CD8-positive, alpha-beta memory T cell (primary cell): ENCODE results near the gene MSI2. TPM values are rescaled to one million over a fixed set of nuclear protein-coding genes. Genes with fewer than 3 reads are reported as not detected.

Experiments
- CTCF ChIA-PET: fragments of 350-600 bp; sonication (Branson Sonifier 250); formaldehyde crosslinking; loops from one replicate; lab custom pipeline; 2021; ENCODE audit warnings: antibody characterized with exemption; lab: Charles Lee
- POLR2A ChIA-PET: fragments of 350-600 bp; sonication (Branson Sonifier 250); formaldehyde crosslinking; loops from one replicate; lab custom pipeline; 2021; ENCODE audit warnings: antibody characterized with exemption; lab: Charles Lee
- DNase-seq, 5 donors: peaks; one replicate each; pipeline versions ENCODE4 v3.0.0 to v3.0.0-alpha.2; 2020 to 2022; ENCODE audit warnings: mixed read lengths in 1 of 5
- H3K27ac ChIP-seq: one replicate; pipeline ENCODE4 v1.7.0; 2013; ENCODE audit warnings: low read depth, mild to moderate bottlenecking, low read length, moderate library complexity
- H3K27me3 ChIP-seq: 2 replicates; pipeline ENCODE4 v1.7.0; 2013; ENCODE audit warnings: low read length, mild to moderate bottlenecking; ENCODE audit not compliant: insufficient read depth, poor library complexity, severe bottlenecking
- H3K36me3 ChIP-seq: 2 replicates; pipeline ENCODE4 v1.7.0; 2013; ENCODE audit warnings: mild to moderate bottlenecking, low read length, moderate library complexity; ENCODE audit not compliant: insufficient read depth
- H3K4me1 ChIP-seq: 2 replicates; pipeline ENCODE4 v1.7.0; 2013; ENCODE audit warnings: mild to moderate bottlenecking, low read length, moderate library complexity; ENCODE audit not compliant: insufficient read depth
- H3K4me3 ChIP-seq: 2 replicates; pipeline ENCODE4 v1.7.0; 2013; ENCODE audit warnings: mild to moderate bottlenecking, low read length
- H3K9me3 ChIP-seq: 2 replicates; pipeline ENCODE4 v1.7.0; 2013; ENCODE audit warnings: mild to moderate bottlenecking, low read length
- H3K27ac Mint-ChIP-seq, 8 donors: one replicate each; pipeline ENCODE4 v1.8.0; 2020 to 2021; ENCODE audit warnings: mixed read lengths in 8 of 8, mild to moderate bottlenecking in 6 of 8, inconsistent platforms in 3 of 8, moderate library complexity in 3 of 8
- H3K27me3 Mint-ChIP-seq, 2 donors: one replicate each; pipeline ENCODE4 v1.8.0; 2020 to 2021; ENCODE audit warnings: mixed read lengths in 2 of 2, mild to moderate bottlenecking in 1 of 2, moderate library complexity in 1 of 2
- H3K36me3 Mint-ChIP-seq, 3 donors: one replicate each; pipeline ENCODE4 v1.8.0; 2020 to 2021; ENCODE audit warnings: mixed read lengths in 3 of 3, inconsistent platforms in 1 of 3, mild to moderate bottlenecking in 1 of 3
- H3K4me1 Mint-ChIP-seq, 3 donors: one replicate each; pipeline ENCODE4 v1.8.0; 2020 to 2021; ENCODE audit warnings: mixed read lengths in 3 of 3, inconsistent platforms in 1 of 3, mild to moderate bottlenecking in 1 of 3
- H3K4me3 Mint-ChIP-seq, 7 donors: one replicate each; pipeline ENCODE4 v1.8.0; 2020 to 2021; ENCODE audit warnings: mixed read lengths in 7 of 7, mild to moderate bottlenecking in 6 of 7, moderate library complexity in 4 of 7, inconsistent platforms in 2 of 7
- H3K9me3 Mint-ChIP-seq, 5 donors: one replicate each; pipeline ENCODE4 v1.8.0; 2020 to 2022; ENCODE audit warnings: mixed read lengths in 5 of 5, mild to moderate bottlenecking in 3 of 5, moderate library complexity in 2 of 5, inconsistent platforms in 1 of 5
- polyA plus RNA-seq: library from polyadenylated mRNA; unstranded; fragments of 300-500 nt; fragmentation: Illumina TruSeq; gene quantifications from one replicate; pipeline ENCODE4 v1.2.3, GENCODE V29; 2021
- total RNA-seq, 2 experiments: library from RNA; stranded (reverse); gene quantifications; one replicate each; pipeline ENCODE4 v1.2.3, GENCODE V29; 2021

Gene MSI2
- total and polyA plus RNA-seq, 3 experiments from 2014 or later: 2.3 to 58.0 (median 57.1) TPM

GRCh38 chr17:57484826-57485565 lies 228.7 kb downstream of the MSI2 start:
- no peak for DNase-seq
- Histone ChIP-seq H3K36me3 (no peaks in the 10 kb centered on the region), H3K4me1 (peaks cover 31% of the 10 kb centered on the region), H3K27ac (no peak overlapping the region), H3K9me3 (no peaks in the 10 kb centered on the region), H3K4me3 (no peak overlapping the region), H3K27me3 (no peaks in the 10 kb centered on the region)
- POLR2A ChIA-PET: no interaction called here
- H3K4me3 Mint-ChIP-seq: peak overlapping the region in 3 of 7 donors; percentile 8 to 23 (median 12)
- peaks cover 0 to 7% (median 0%) of the 10 kb centered on the region in 3 donors for H3K36me3 Mint-ChIP-seq
- CTCF ChIA-PET: no interaction called here
- no peaks in the 10 kb centered on the region for H3K9me3 Mint-ChIP-seq
- peaks cover 0 to 2% of the 10 kb centered on the region in 2 donors for H3K27me3 Mint-ChIP-seq
- H3K27ac Mint-ChIP-seq: peak overlapping the region in 5 of 8 donors; percentile 0 to 78 (median 48)
- H3K4me1 Mint-ChIP-seq: peaks cover 54 to 77% (median 71%) of the 10 kb centered on the region in 3 donors

DNA sequence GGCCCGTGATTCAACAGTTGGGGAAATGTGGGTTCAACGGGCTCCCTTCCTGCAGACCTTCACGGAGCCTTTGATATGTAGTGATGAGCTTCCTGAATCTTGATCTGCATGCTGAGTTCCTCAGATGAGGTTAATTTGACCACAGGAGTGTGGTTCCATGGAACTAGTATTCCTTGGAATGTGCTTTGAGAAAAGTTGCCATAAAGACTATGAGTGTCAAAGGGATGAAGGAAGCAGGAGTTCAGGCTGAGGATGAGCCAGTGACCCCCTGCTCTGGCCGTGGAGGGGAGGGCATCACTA lies 229.2 kb downstream of the MSI2 start:
- ChIA-PET POLR2A (no interaction called here), CTCF (no interaction called here)
- peak overlapping the region in 1 of 7 donors; percentile 8 for H3K4me3 Mint-ChIP-seq
- no peaks in the 10 kb centered on the region for H3K9me3 Mint-ChIP-seq
- Histone ChIP-seq H3K36me3 (no peaks in the 10 kb centered on the region), H3K27ac (no peak overlapping the region), H3K9me3 (no peaks in the 10 kb centered on the region), H3K4me3 (no peak overlapping the region), H3K27me3 (no peaks in the 10 kb centered on the region), H3K4me1 (peaks cover 26% of the 10 kb centered on the region)
- peaks cover 0 to 2% of the 10 kb centered on the region in 2 donors for H3K27me3 Mint-ChIP-seq
- H3K27ac Mint-ChIP-seq: peak overlapping the region in 1 of 8 donors; percentile 44
- H3K4me1 Mint-ChIP-seq: peaks cover 55 to 73% (median 68%) of the 10 kb centered on the region in 3 donors
- peaks cover 0 to 6% (median 0%) of the 10 kb centered on the region in 3 donors for H3K36me3 Mint-ChIP-seq
- DNase-seq: no peak

GRCh38 chr17:57485916-57486881 lies 229.9 kb downstream of the MSI2 start:
- Mint-ChIP-seq H3K27me3 (peaks cover 0 to 2% of the 10 kb centered on the region in 2 donors), H3K27ac (peak overlapping the region in 3 of 8 donors; percentile 2 to 44 (median 33)), H3K4me1 (peaks cover 52 to 70% (median 61%) of the 10 kb centered on the region in 3 donors), H3K9me3 (no peaks in the 10 kb centered on the region), H3K36me3 (peaks cover 0 to 6% (median 0%) of the 10 kb centered on the region in 3 donors), H3K4me3 (no peak overlapping the region)
- H3K36me3 ChIP-seq: no peaks in the 10 kb centered on the region
- peaks cover 23% of the 10 kb centered on the region for H3K4me1 ChIP-seq
- no peaks in the 10 kb centered on the region for H3K9me3 ChIP-seq
- DNase-seq: no peak
- no peak overlapping the region for H3K27ac ChIP-seq
- ChIA-PET POLR2A (no interaction called here), CTCF (interaction anchor here (1.3 kb wide), 1 partner anchor 12 kb away, joined by 4 read pairs; no protein-coding TSS in a partner anchor)
- H3K27me3 ChIP-seq: no peaks in the 10 kb centered on the region
- H3K4me3 ChIP-seq: no peak overlapping the region

GRCh38 chr17:57486882-57487301 lies 230.6 kb downstream of the MSI2 start:
- Histone ChIP-seq H3K27me3 (no peaks in the 10 kb centered on the region), H3K9me3 (no peaks in the 10 kb centered on the region), H3K4me3 (no peak overlapping the region), H3K4me1 (peaks cover 23% of the 10 kb centered on the region), H3K27ac (no peak overlapping the region), H3K36me3 (no peaks in the 10 kb centered on the region)
- H3K4me3 Mint-ChIP-seq: no peak overlapping the region
- no peaks in the 10 kb centered on the region for H3K9me3 Mint-ChIP-seq
- peaks cover 54 to 69% (median 56%) of the 10 kb centered on the region in 3 donors for H3K4me1 Mint-ChIP-seq
- H3K27me3 Mint-ChIP-seq: peaks cover 0 to 2% of the 10 kb centered on the region in 2 donors
- no peak for DNase-seq
- H3K27ac Mint-ChIP-seq: peak overlapping the region in 2 of 8 donors; percentile 2 to 21
- POLR2A ChIA-PET: no interaction called here
- CTCF ChIA-PET: interaction anchor here (1.3 kb wide), 1 partner anchor 11 kb away, joined by 4 read pairs; no protein-coding TSS in a partner anchor
- H3K36me3 Mint-ChIP-seq: peaks cover 0 to 8% (median 0%) of the 10 kb centered on the region in 3 donors

DNA sequence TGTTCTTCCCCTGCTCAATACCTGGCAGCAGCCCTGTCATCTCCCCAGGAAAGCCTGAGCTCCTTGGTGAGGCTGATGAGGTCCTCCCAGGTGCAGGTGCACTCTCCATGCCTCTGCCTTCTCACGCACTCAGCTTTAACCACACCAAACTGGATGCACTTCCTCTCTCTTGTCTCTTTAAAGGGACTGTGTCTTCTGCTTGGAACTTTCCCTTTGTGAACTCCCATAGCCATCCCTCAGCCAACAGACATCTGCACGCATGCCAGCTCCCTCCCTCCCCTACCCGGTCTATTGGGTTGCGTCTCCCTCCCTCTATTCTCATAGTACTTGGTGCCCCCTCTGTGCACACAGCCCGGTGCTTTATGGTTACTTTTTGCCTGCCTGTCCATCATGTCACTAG lies 231.2 kb downstream of the MSI2 start:
- POLR2A ChIA-PET: no interaction called here
- Histone ChIP-seq H3K36me3 (no peaks in the 10 kb centered on the region), H3K27ac (no peak overlapping the region), H3K4me3 (no peak overlapping the region), H3K27me3 (no peaks in the 10 kb centered on the region), H3K9me3 (no peaks in the 10 kb centered on the region), H3K4me1 (peaks cover 23% of the 10 kb centered on the region)
- peaks cover 47 to 69% (median 57%) of the 10 kb centered on the region in 3 donors for H3K4me1 Mint-ChIP-seq
- DNase-seq: no peak
- peak overlapping the region in 2 of 7 donors; percentile 26 to 28 for H3K4me3 Mint-ChIP-seq
- no peaks in the 10 kb centered on the region for H3K9me3 Mint-ChIP-seq
- peaks cover 0 to 2% of the 10 kb centered on the region in 2 donors for H3K27me3 Mint-ChIP-seq
- peaks cover 0 to 8% (median 0%) of the 10 kb centered on the region in 3 donors for H3K36me3 Mint-ChIP-seq
- CTCF ChIA-PET: no interaction called here
- peak overlapping the region in 1 of 8 donors; percentile 27 for H3K27ac Mint-ChIP-seq

GRCh38 chr17:57488856-57489255 lies 232.5 kb downstream of the MSI2 start:
- Histone ChIP-seq H3K27me3 (no peaks in the 10 kb centered on the region), H3K4me3 (no peak overlapping the region), H3K27ac (no peak overlapping the region), H3K9me3 (no peaks in the 10 kb centered on the region), H3K36me3 (no peaks in the 10 kb centered on the region), H3K4me1 (peaks cover 20% of the 10 kb centered on the region)
- H3K27ac Mint-ChIP-seq: peak overlapping the region in 1 of 8 donors; percentile 44
- ChIA-PET CTCF (no interaction called here), POLR2A (no interaction called here)
- no peak overlapping the region for H3K4me3 Mint-ChIP-seq
- H3K36me3 Mint-ChIP-seq: peaks cover 0 to 9% (median 0%) of the 10 kb centered on the region in 3 donors
- H3K4me1 Mint-ChIP-seq: peaks cover 36 to 61% (median 51%) of the 10 kb centered on the region in 3 donors
- H3K27me3 Mint-ChIP-seq: peaks cover 0 to 2% of the 10 kb centered on the region in 2 donors
- no peaks in the 10 kb centered on the region for H3K9me3 Mint-ChIP-seq
- no peak for DNase-seq

- peaks cover 0 to 10% (median 0%) of the 10 kb centered on the region in 3 donors for H3K36me3 Mint-ChIP-seq
- H3K27ac Mint-ChIP-seq: peak overlapping the region in 3 of 8 donors; percentile 44 to 75 (median 51)
- no peak overlapping the region for H3K27ac ChIP-seq
- H3K9me3 ChIP-seq: no peaks in the 10 kb centered on the region
- no peaks in the 10 kb centered on the region for H3K9me3 Mint-ChIP-seq
- POLR2A ChIA-PET: no interaction called here
- no peak overlapping the region for H3K4me3 Mint-ChIP-seq
- DNase-seq: no peak
- H3K27me3 ChIP-seq: no peaks in the 10 kb centered on the region
- no peaks in the 10 kb centered on the region for H3K36me3 ChIP-seq
- H3K4me1 Mint-ChIP-seq: peaks cover 36 to 57% (median 50%) of the 10 kb centered on the region in 3 donors
- peaks cover 0 to 2% of the 10 kb centered on the region in 2 donors for H3K27me3 Mint-ChIP-seq
- H3K4me1 ChIP-seq: peaks cover 17% of the 10 kb centered on the region
- H3K4me3 ChIP-seq: no peak overlapping the region
- CTCF ChIA-PET: no interaction called here
Measured at GRCh38 chr17:57489321-57489720, 233.0 kb downstream of the MSI2 start.
